ENCODE results near the gene MCF2L. TPM values are rescaled to one million over a fixed set of nuclear protein-coding genes. Genes with fewer than 3 reads are reported as not detected.

The MCF2L gene
- total RNA-seq, 2 donors from 2014 or later = 28.6 to 33.1 TPM

DNA sequence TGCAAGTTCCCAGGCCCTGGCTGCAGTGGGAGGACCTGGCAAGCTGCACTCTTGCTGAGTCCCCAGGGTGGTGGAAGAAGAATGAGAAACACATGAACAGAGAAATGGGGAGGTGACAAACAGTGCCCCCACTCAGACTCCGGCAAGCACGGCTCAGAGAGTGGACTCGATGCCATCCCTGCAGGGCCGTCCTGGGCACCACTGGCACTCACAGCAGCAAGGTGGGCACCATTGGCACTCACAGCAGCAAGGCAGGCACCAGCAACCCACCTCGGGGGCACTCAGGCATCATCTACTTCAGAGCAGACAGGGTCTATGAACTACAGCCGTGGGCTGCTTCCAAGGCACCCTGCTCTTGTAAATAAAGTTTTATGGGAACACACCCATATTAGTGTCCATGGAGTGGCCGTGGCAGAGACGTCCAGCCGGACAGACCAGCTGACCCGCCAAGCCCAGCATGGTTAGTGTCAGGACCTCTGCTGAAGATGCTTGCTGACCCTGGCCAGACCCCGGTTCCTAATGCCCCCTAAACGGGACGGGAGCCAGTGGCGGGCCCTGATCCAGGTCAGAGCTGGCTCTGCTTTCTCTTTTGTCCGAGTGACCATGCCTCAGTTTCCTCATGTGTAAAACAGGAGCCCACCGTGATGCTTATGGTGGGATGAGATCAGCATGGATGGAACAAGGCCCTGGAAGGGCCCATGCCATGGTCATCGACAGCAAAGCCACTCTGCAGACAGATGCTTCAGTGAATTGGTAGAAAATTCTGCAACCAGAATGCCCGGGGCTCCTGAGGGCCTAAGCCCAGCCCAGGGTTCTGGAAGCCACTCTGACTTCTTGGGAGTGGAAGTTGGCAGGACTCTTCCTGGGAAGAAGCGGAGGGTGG, 151.5 kb downstream of the MCF2L start:
- intact Hi-C loops (cut with DNase I) = no loop called here
- DNase-seq (ENCODE audit: low spot score) = peak; percentile 59

GRCh38 chr13:113121183-113121927, 152.3 kb downstream of the MCF2L start:
- DNase-seq (ENCODE audit: low spot score) = peak; percentile 76

DNA sequence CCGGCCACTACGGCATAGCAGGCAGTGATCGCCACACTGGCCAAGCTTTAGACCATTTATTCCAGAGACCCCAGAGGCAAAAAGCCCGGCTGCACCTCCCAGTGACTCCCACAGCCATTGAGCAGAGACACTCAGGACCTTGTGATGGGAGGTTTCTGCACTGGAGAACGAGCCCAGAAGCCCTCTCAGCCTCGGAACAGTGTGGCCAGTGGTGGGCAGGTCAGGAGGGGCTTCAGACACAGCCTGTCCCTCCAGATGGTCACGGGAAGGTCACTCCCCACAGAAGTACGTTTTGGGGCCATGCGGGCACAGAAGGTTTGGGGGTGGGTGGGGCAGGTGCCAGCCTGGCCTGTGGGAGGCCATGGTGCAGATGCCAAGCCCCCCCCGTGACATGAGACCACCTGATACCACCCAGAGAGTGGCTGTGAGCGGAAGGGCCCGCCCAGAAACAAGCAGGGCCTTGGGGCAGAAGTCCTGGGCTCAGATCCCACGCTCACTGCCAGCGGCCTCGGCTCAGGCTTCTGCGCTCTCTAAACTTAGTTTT, 153.0 kb downstream of the MCF2L start:
- intact Hi-C loops (cut with DNase I) = no loop called here
- DNase-seq (ENCODE audit: low spot score) = peak; percentile 82

More at GRCh38 chr13:113121183-113121927, 152.3 kb downstream of the MCF2L start:
- intact Hi-C loops (cut with DNase I) = no loop called here

DNA sequence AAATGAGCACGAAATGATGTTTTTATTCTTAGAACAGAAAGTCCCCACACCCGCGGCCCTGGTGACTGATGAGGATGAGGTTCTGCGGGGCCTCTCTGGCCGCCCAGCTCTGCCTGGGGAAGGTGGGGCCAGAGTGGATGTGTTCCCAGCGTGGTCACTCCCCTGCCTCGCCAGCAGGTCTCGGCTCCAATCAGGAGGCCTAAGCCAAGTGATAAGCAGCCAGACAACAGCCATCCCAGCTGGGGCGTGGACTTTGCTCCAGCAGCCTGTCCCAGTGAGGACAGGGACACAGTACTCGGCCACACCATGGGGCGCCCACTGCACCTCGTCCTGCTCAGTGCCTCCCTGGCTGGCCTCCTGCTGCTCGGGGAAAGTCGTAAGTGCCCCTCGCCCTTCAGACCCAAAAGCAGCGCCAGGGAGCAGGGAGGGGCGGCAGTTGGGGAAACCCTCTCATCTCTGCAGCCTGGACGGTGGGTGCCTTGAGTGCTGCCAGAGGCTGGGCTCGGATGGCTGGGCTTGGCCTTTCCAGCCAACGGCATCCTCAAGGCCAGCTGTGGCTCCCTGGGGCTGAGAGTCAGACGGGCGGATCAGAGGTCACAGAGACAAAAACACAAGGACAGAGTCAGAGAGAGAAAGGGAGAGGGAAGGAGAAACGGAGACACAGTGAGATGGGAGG, 153.7 kb downstream of the MCF2L start, which contains the start of gene F10:
Gene F10 (plus strand): TSS at position 250 of the 676 bp plus-strand sequence. CDS start 57 bp downstream, at position 307.
- intact Hi-C loops (cut with DNase I) = no loop called here
- peak; percentile 92 for DNase-seq (ENCODE audit: low spot score)

GRCh38 chr13:113123226-113124201, 154.5 kb downstream of the MCF2L start:
- intact Hi-C loops (cut with DNase I) = no loop called here
- DNase-seq (ENCODE audit: low spot score) = peak; percentile 82

GRCh38 chr13:113124211-113124970, 155.4 kb downstream of the MCF2L start:
- intact Hi-C loops (cut with DNase I) = no loop called here
- peak; percentile 77 for DNase-seq (ENCODE audit: low spot score)

GRCh38 chr13:113125506-113126264, 156.7 kb downstream of the MCF2L start:
- peak; percentile 65 for DNase-seq (ENCODE audit: low spot score)
- intact Hi-C loops (cut with DNase I) = no loop called here

DNA sequence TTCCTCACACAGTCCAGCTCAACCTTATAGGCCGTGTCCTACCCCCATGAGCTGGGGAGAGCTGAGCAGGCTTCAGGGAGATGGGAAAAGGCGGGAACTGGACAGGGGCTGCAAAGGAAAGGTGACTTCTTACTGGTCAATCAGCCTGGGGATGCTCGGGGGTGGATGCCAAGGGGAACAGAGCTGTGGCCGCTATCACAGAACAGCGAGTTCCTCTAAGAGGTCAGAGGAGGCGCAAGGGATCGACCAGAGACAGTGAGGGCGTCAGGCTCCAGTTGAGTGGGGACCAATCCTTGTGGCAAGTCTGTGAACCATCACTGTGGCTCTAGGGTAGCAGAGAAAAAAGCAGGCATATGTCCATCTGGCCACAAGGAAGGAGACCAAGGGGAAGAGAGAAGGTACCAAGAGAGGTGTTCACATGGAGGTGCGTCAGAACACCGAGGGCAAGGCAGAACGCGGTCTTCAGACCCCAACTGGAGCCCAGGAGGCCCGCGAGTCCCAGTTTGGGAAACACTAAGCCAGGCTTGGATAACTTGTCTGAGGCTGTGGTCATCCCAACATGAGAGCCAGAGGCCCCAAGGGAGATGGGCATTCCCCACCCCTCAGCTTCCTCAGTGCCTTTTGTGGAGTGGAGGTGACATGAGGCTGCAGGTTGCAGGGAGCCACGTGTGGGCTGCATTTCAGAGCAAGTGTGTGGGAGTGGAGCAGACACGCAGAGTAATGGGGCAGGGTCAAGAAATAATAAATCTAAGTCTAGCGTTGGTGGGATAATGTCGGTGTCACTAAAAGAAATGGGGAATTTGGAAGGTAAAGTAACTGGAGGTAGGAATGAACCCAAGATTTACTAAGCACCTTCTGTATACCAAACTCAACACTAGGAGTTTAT, 157.5 kb downstream of the MCF2L start:
- DNase-seq (ENCODE audit: low spot score) = peak; percentile 38
- intact Hi-C loops (cut with DNase I) = no loop called here

DNA sequence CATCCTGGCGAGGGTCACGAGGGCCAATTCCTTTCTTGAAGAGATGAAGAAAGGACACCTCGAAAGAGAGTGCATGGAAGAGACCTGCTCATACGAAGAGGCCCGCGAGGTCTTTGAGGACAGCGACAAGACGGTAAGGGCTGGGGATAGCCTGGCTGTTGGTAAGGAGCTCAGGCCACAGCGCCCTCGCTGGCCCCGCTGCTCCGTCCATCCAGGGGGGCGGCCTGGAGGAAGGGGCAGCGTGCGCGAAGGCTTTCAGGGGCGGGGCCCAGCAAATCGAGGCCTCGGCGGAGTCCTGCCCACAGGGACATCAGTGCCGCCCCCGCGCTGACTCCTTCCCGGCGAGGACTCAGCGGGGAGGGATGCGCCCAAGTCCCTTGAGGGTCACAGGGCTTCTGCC, 160.5 kb downstream of the MCF2L start:
- intact Hi-C loops (cut with DNase I) = no loop called here
- peak; percentile 77 for DNase-seq (ENCODE audit: low spot score)

DNA sequence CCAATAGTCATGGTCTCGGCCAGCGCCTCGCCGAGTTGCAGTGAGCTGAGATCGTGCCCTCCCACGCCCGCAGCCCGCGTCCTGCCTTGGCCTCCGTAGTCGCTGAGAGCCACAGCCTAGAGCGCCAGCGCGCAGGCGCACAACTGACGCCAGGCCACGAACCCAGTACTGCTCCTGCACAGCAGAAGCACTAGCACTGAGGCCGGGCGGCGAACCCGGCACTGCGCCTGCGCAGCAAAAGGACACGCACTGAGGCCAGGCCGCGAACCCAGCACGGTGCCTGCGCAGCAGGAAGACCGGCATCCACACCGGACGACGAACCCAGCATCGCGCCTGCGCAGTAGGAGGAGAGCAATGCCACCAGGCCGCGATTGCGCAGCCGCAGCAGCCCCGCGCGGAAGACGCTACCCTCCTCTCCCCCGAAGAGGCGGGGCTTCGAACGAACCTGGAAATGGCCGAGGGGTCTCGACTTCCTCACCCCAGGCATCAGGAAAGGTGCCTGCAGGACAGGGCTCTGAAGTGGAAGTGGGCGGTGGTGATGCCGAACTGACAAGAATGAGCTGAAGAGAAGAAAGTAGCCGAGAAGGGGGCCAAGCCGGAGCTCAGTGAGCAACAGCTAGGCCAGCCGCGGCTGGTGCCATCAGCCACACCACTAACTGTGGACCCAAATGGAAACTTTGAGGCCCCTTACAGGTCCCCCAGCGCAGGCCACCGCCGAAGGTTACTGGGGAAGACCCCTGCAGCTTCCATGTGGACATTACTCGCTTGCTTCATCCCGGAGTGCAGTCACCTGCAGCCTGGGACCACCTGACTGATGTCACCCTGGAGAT, 161.1 kb downstream of the MCF2L start:
- intact Hi-C loops (cut with DNase I) = no loop called here
- DNase-seq (ENCODE audit: low spot score) = peak; percentile 77

GRCh38 chr13:113135281-113135760, 166.3 kb downstream of the MCF2L start:
- DNase-seq (ENCODE audit: low spot score) = no peak
- intact Hi-C loops (cut with DNase I) = no loop called here

DNA sequence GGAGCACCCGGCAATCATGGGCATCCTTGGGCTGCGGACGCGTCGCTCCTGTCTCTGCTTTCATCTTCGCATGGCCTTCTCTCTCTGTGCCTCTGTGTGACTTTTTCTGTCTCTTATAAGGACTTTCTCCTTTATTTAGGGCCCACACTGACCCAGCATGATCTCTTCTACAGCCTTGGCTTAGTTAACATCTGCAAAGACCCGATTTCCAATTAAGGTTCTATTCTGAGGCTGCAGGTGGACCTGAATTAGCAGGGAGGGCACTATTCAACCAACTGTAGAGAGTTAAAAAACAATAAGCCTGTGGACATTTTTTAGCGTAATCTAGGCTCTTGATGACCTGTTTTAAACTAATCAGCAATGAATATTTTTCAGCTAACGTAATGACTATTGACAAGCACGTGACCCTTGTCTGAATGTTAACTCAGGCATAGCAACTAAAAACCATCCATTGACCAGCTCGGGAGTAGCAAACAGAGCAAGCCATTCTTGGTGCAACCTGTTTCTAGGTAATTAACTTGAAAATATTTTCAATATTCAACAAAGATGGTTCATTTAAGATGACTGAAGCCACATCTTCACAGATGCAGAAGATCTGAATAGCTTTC, 168.8 kb downstream of the MCF2L start:
- DNase-seq (ENCODE audit: low spot score) = no peak
- intact Hi-C loops (cut with DNase I) = no loop called here

DNA sequence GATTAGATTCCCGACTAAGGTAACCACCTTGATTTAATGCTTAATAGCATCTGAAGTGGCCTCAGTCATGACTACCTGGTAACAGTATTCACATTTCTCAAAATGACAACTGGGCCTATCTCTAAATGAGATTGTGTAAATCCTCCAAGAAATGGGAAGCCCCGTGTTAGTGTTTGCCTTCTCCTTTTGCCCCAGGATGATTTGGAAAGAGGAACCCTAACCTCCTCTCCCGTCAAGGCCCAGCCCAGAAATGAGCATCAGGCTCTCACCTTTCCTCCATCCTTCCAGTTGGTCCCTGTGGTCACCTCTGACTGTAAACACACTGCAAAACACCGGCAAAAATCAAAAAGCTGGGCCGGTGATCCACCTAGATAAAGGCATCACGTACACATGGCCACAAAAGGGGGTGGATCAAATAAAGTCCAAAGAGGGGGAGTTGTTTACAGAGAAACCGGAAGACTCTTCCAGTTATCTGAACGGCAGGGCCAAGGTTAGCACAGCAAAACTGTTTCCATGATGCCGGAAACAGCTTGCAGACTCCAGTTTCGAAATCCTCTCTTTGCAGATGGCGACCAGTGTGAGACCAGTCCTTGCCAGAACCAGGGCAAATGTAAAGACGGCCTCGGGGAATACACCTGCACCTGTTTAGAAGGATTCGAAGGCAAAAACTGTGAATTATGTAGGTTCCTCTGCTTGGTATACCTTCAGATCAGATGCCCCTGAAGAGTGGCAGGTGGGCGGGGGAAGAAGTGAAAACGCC, 170.0 kb downstream of the MCF2L start:
- peak; percentile 43 for DNase-seq (ENCODE audit: low spot score)
- intact Hi-C loops (cut with DNase I) = no loop called here

- no peak for DNase-seq (ENCODE audit: low spot score)
- intact Hi-C loops (cut with DNase I) = no loop called here
Measured at GRCh38 chr13:113139577-113139976, 170.6 kb downstream of the MCF2L start.

Data from posterior vena cava (tissue), 2 donors.